ENCODE data around the gene CPN2. TPM values are rescaled to one million over a fixed set of nuclear protein-coding genes. Genes with fewer than 3 reads are reported as not detected.

Gene CPN2
- total RNA-seq, 4 donors from 2014 or later: 0.15 TPM; not detected in 3

GRCh38 chr3:194323785-194324735 is 27.1 kb downstream of the CPN2 start:
- intact Hi-C loops (cut with DNase I; ENCODE audit: low total_unique reads): no loop called here
- H3K4me3 ChIP-seq: no peak overlapping the region
- no peaks in the 10 kb centered on the region for H3K9me3 ChIP-seq
- TF ChIP-seq CTCF (IDR thresholded peaks at IDR 0.05) (no peak), POLR2A (IDR thresholded peaks at IDR 0.05) (no peak)
- H3K36me3 ChIP-seq: no peaks in the 10 kb centered on the region
- DNase-seq: peak; percentile 72 to 77
- H3K27me3 ChIP-seq: no peaks in the 10 kb centered on the region
- peak overlapping the region in 1 of 2 donors; percentile 47 for H3K27ac ChIP-seq
- no peaks in the 10 kb centered on the region for H3K4me1 ChIP-seq

DNA sequence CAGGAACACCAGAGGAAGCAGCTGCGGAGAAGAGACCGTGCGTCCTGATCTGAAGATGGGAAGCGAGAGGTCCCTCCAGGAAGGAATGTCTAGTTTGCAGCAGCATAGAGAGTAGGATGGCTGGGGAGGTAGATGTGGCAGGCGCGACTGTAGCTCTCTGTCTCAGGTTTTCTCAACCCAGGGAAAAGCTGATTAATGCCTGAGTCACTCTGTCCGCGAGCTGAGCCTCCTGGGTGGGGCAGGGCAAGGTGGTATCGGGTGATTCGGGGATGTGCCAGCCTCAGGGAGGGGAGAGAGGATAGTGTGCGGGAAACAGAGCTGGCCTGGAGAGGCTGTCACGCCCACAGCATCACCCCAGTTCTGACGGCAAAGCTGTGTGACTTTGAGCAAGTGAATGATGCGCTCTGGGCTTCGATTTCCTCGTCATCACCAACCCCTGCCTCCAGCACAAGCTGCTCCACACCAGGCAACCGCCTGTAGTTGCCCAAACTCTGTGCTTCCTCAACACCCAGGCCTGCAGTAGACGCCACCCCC is 28.4 kb downstream of the CPN2 start:
- Histone ChIP-seq H3K36me3 (no peaks in the 10 kb centered on the region), H3K4me3 (no peak overlapping the region), H3K27me3 (no peaks in the 10 kb centered on the region), H3K9me3 (no peaks in the 10 kb centered on the region), H3K27ac (no peak overlapping the region), H3K4me1 (no peaks in the 10 kb centered on the region)
- no peak for TF ChIP-seq POLR2A (IDR thresholded peaks at IDR 0.05)
- no peak for TF ChIP-seq CTCF (IDR thresholded peaks at IDR 0.05)
- intact Hi-C loops (cut with DNase I; ENCODE audit: low total_unique reads): no loop called here
- no peak for DNase-seq

DNA sequence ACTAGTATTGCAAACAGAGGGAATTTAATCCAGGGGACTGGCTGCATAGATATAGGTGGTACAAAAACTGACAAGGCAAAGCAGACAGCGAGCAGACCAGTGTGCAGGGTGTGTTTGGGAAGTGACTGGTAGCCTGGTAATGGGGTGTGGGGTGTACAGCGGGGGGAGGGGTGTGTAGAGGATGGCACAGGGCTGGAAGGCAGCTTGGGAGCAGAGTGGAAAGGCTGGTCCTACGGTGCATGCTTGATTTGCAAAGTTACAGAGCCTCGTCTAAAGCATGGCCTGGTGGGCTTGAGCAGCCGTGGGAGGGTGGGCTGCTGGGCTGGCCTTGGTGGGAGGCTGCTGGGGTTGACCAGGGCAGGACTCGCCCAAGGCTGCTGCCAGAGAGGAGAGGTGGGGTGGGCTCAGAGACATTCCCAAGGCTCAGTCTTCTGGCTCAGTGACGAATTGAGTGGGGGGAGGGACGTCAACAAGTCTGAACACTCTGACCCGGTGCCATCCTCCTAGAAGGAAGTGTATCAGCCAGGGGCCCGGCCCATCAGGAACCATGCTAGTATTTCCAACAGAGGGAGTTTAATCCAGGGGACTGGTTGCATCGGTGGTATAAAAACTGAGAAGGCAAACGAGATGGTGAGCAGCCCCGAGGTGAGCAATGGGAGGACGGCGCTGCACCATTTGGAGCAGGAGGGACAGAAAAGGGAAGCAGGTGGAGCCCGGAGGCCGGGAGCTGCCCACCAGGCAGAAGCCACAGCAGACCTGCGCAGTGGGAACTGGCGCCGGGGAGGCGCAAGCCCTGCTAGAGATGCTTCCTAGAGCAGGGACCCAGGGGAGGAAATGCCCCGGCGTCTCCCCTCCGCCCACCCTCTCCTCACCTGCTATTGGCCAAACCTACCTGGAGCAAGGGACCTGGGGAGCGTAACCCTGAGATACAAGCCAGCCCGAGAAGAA is 29.2 kb downstream of the CPN2 start:
- no peak for TF ChIP-seq CTCF (IDR thresholded peaks at IDR 0.05)
- no peak for TF ChIP-seq POLR2A (IDR thresholded peaks at IDR 0.05)
- intact Hi-C loops (cut with DNase I; ENCODE audit: low total_unique reads): no loop called here
- H3K36me3 ChIP-seq: no peaks in the 10 kb centered on the region
- no peak for DNase-seq
- H3K4me3 ChIP-seq: no peak overlapping the region
- no peaks in the 10 kb centered on the region for H3K9me3 ChIP-seq
- no peaks in the 10 kb centered on the region for H3K4me1 ChIP-seq
- no peaks in the 10 kb centered on the region for H3K27me3 ChIP-seq
- H3K27ac ChIP-seq: no peak overlapping the region

DNA sequence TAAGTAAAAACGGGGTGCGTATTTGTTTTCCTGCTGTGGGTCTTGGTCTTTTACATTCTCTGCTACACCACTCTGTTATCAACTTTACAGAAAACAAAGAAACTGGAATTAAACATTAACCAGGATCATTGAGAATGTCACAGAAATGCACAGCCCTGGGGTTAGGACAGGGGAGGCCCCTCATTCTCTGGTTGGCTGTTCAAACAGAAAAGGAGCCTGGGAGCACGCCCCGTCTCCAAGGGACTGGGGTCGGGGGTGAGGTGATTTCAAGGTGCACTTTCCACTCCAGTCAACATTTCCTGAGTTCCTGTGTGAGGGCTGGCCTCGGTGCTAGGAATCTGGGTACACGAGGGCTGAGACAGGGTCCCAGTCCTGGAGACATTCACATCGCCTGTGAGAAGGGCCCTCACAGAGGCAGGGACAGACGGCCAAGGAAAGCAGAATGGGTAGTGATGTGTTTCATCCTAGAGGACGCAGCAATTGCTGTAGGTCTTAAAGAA is 30.3 kb downstream of the CPN2 start:
- Histone ChIP-seq H3K27me3 (no peaks in the 10 kb centered on the region), H3K4me1 (no peaks in the 10 kb centered on the region), H3K9me3 (no peaks in the 10 kb centered on the region), H3K27ac (no peak overlapping the region), H3K4me3 (no peak overlapping the region), H3K36me3 (no peaks in the 10 kb centered on the region)
- intact Hi-C loops (cut with DNase I; ENCODE audit: low total_unique reads): no loop called here
- TF ChIP-seq CTCF (IDR thresholded peaks at IDR 0.05): no peak
- TF ChIP-seq POLR2A (IDR thresholded peaks at IDR 0.05): no peak
- DNase-seq: no peak

Data from uterus (tissue), 4 donors.